Activated CD4-positive, alpha-beta T cell treated with anti-CD3 and anti-CD28 coated beads, Interleukin-2, amount 50 U/mL, for 24 hours (primary cell): ENCODE results near the gene POLR2A.

Source experiments
- DNase-seq, 2 donors: peaks; one replicate each; pipeline ENCODE4 v3.0.0-alpha.2; 2020; ENCODE audit warnings: low read depth in 1 of 2, low spot score in 1 of 2

The POLR2A gene

GRCh38 chr17:7484067-7484918 is at the start of gene POLR2A:
Gene POLR2A (plus strand): TSS chr17:7484366.
- DNase-seq = peak; percentile 96 to 98

GRCh38 chr17:7435676-7436555 is 48.2 kb upstream of the POLR2A start:
- peak; percentile 39 to 40 for DNase-seq

- peak; percentile 65 to 67 for DNase-seq
These were observed 47.4 kb upstream of the POLR2A start for GRCh38 chr17:7436556-7437368.

- DNase-seq = no peak
These were observed 46.8 kb upstream of the POLR2A start for GRCh38 chr17:7437369-7437863.

GRCh38 chr17:7437950-7438614 is 46.1 kb upstream of the POLR2A start:
- DNase-seq = peak; percentile 18 to 37

- no peak for DNase-seq
These were observed 45.3 kb upstream of the POLR2A start for GRCh38 chr17:7438656-7439460.

GRCh38 chr17:7439462-7440112 is 44.6 kb upstream of the POLR2A start, which contains the start of gene FGF11:
Gene FGF11 (plus strand): TSS chr17:7439512. CDS start chr17:7439621, 109 bp downstream.
- DNase-seq = no peak

- DNase-seq = no peak
These were observed 43.9 kb upstream of the POLR2A start for GRCh38 chr17:7440113-7440833.

GRCh38 chr17:7440834-7441195 is 43.4 kb upstream of the POLR2A start:
- no peak for DNase-seq

- no peak for DNase-seq
These were observed 42.9 kb upstream of the POLR2A start for GRCh38 chr17:7441266-7441665.

GRCh38 chr17:7442142-7442541 is 42.0 kb upstream of the POLR2A start:
- DNase-seq = no peak

GRCh38 chr17:7443499-7444485 is 40.4 kb upstream of the POLR2A start:
- no peak for DNase-seq

GRCh38 chr17:7444682-7445618 is 39.2 kb upstream of the POLR2A start, which contains the start of gene CHRNB1:
Gene CHRNB1 (plus strand): TSS chr17:7445061. CDS start chr17:7445128, 67 bp downstream.
- no peak for DNase-seq

- DNase-seq = no peak
These were observed 38.6 kb upstream of the POLR2A start for GRCh38 chr17:7445619-7445968.

GRCh38 chr17:7448461-7448860 is 35.7 kb upstream of the POLR2A start:
- DNase-seq = no peak

- DNase-seq = no peak
These were observed 24.1 kb upstream of the POLR2A start for GRCh38 chr17:7459961-7460545.
